ENCODE results near the gene NCKAP5.
A peak's percentile ranks its signal among the peaks of the same experiment; 100 is the strongest.

Gene NCKAP5

DNA sequence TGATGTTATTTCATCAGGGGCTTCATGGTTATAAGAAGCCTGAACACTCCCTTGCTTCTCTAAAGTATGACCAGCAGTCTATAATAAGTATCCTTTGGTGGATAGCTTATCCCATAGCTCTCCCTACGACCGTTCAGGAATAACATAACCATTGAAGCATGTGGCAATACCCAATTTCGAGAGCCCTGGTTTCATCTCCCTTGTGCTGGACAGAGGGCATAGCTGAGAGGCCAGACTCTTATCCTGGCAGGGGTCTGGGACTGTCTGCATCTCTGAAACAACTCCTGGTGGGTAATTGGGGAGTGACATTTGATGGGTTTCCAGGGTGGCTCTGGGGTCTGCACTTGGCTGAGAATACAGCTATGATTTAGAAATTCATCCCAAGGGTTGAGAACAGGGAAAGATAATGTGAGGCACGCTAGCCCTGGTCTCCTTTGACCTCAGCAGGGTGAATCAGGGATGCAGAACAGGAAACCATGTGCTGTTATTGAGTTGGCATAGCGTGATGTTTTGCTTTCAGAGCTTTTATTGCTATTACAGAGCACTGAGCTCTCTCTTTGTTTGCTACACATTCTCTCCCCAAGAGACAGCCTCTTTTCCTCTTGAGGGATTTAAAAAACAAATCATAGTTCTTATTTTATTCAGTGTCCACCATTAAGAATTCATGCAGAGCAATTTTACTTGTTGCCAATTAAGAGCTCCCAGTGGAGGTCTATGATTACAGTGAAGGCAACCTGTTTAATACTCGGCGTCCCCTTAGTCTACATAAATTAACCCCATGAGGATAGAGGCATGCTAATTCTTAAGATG, 274.5 kb downstream of the NCKAP5 start:
- Histone ChIP-seq H3K36me3 (replicated peaks) (no peaks in the 10 kb centered on the region), H3K27me3 (replicated peaks) (no peaks in the 10 kb centered on the region), H3K4me3 (ENCODE audit: low read depth, low read length) (no peak overlapping the region), H3K27ac (peak overlapping the region; percentile 73)
- DNase-seq = peak; percentile 68
- TF ChIP-seq, protein P1, sequence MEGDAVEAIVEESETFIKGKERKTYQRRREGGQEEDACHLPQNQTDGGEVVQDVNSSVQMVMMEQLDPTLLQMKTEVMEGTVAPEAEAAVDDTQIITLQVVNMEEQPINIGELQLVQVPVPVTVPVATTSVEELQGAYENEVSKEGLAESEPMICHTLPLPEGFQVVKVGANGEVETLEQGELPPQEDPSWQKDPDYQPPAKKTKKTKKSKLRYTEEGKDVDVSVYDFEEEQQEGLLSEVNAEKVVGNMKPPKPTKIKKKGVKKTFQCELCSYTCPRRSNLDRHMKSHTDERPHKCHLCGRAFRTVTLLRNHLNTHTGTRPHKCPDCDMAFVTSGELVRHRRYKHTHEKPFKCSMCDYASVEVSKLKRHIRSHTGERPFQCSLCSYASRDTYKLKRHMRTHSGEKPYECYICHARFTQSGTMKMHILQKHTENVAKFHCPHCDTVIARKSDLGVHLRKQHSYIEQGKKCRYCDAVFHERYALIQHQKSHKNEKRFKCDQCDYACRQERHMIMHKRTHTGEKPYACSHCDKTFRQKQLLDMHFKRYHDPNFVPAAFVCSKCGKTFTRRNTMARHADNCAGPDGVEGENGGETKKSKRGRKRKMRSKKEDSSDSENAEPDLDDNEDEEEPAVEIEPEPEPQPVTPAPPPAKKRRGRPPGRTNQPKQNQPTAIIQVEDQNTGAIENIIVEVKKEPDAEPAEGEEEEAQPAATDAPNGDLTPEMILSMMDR (IDR thresholded peaks at IDR 0.05; ENCODE audit: low read depth, low read length, missing control alignments) = no peak
- in situ Hi-C loops (cut with HindIII; ENCODE audit: low pct_ligation_motif_present, low sequenced_read_pairs) = no loop called here

DNA sequence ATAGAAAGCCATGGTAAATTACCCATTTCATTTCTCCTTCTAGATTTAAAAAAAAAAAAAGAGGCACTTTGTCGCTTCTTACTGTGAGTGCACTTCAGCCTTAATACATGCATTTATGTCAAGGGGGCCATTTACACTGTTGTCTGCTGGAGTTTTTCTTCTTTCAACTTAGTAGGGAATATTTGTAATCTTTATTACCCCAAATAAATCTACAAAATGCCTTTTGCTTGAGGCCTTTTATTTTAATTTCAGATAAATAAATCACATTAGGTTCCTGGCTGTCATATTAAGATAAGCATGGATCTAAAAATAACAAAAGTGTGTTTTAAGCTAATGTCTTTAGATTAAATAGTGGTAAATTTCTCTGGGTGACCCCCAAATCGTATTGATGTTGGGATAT, 276.0 kb downstream of the NCKAP5 start:
- TF ChIP-seq, protein P1 (IDR thresholded peaks at IDR 0.05; ENCODE audit: low read depth, low read length, missing control alignments) = no peak
- Histone ChIP-seq H3K27me3 (replicated peaks) (no peaks in the 10 kb centered on the region), H3K4me3 (ENCODE audit: low read depth, low read length) (no peak overlapping the region), H3K36me3 (replicated peaks) (no peaks in the 10 kb centered on the region), H3K27ac (no peak overlapping the region)
- in situ Hi-C loops (cut with HindIII; ENCODE audit: low pct_ligation_motif_present, low sequenced_read_pairs) = no loop called here
- DNase-seq = no peak

DNA sequence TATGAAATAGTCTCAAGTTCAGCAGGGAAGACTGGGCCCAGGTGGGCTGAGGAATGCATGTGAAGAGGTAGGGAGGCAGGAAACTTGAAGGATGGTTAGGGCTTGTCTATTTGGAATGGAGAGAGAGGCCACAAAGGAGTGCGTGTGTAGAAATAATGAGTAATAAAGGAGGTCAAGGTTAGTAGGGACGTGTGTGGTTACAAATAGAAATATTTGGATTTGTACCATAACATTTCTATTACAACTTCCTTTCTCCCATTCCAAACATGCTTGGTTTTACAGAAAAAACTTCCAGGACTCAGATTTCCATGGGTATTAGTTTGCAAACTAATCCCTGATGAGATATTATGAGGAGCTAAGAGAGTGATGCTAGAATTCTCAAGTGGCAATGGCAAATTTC, 280.6 kb downstream of the NCKAP5 start:
- TF ChIP-seq, protein P1 (IDR thresholded peaks at IDR 0.05; ENCODE audit: low read depth, low read length, missing control alignments) = no peak
- H3K36me3 ChIP-seq (replicated peaks) = no peaks in the 10 kb centered on the region
- in situ Hi-C loops (cut with HindIII; ENCODE audit: low pct_ligation_motif_present, low sequenced_read_pairs) = no loop called here
- H3K27me3 ChIP-seq (replicated peaks) = no peaks in the 10 kb centered on the region
- H3K27ac ChIP-seq = peak overlapping the region; percentile 84
- no peak overlapping the region for H3K4me3 ChIP-seq (ENCODE audit: low read depth, low read length)
- DNase-seq = peak; percentile 71

DNA sequence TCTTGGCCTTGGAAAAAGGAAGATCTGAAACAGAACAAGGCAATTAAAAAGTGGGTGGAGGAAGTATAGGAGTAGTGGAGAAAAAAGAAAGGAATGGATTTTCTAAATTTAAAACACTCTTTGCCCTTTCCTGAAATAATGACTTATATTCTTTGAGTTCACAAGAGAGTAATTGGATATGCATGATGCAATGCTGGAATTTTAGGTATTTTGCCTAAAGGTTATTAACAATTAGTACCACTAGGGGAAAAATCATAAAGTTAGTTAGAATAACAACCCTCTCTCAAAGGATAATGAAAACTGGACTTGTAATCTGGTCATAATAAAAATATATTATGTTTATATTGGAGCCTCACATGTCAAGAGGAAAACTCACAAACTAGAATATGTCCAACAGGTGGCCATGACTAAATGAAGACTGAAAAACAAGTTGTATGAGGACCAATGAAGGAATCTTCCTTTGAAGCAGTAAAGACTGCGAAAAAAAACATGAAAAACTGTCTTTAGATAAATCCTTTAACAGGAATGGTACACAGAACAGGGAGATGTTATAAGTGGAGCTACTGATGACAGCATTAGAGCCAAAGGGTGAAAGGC, 281.8 kb downstream of the NCKAP5 start:
- TF ChIP-seq, protein P1 (IDR thresholded peaks at IDR 0.05; ENCODE audit: low read depth, low read length, missing control alignments) = no peak
- no peak overlapping the region for H3K4me3 ChIP-seq (ENCODE audit: low read depth, low read length)
- in situ Hi-C loops (cut with HindIII; ENCODE audit: low pct_ligation_motif_present, low sequenced_read_pairs) = no loop called here
- no peak for DNase-seq
- H3K27me3 ChIP-seq (replicated peaks) = no peaks in the 10 kb centered on the region
- peak overlapping the region; percentile 71 for H3K27ac ChIP-seq
- no peaks in the 10 kb centered on the region for H3K36me3 ChIP-seq (replicated peaks)

DNA sequence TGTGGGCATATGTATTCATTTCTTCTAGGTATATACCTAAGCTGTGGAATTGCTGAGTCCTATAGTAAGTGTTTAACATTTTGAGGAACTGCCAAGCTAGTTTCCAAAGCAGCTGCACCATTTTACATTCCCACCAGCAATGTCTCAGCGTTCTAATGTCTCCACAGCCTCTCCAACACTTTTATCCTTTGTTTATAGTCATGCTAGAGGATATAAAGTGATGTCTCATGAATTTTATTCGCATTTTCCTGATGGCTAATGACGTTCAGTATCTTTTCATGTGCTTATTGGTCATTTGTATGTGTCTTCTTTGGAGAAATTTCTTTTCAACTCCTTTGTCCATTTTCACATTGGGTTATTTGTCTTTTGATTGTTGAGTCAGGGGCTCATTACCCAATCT, 295.2 kb downstream of the NCKAP5 start:
- H3K36me3 ChIP-seq (replicated peaks) = no peaks in the 10 kb centered on the region
- in situ Hi-C loops (cut with HindIII; ENCODE audit: low pct_ligation_motif_present, low sequenced_read_pairs) = no loop called here
- TF ChIP-seq, protein P1 (IDR thresholded peaks at IDR 0.05; ENCODE audit: low read depth, low read length, missing control alignments) = no peak
- no peak overlapping the region for H3K4me3 ChIP-seq (ENCODE audit: low read depth, low read length)
- H3K27ac ChIP-seq = no peak overlapping the region
- H3K27me3 ChIP-seq (replicated peaks) = no peaks in the 10 kb centered on the region
- DNase-seq = no peak

Measured in brain microvascular endothelial cell (primary cell).